Activated CD4-positive, alpha-beta T cell treated with anti-CD3 and anti-CD28 coated beads, Interleukin-2, Interleukin-4, amounts not matched to agents 100 ng/mL and 50 ng/mL, durations not matched to agents 16 hours and 8 hours (primary cell): ENCODE measurements around the gene PSMG4.

Source experiments
- DNase-seq: peaks from one replicate; pipeline ENCODE4 v3.0.0-alpha.2; 2020; ENCODE audit warnings: low spot score

The PSMG4 gene

DNA sequence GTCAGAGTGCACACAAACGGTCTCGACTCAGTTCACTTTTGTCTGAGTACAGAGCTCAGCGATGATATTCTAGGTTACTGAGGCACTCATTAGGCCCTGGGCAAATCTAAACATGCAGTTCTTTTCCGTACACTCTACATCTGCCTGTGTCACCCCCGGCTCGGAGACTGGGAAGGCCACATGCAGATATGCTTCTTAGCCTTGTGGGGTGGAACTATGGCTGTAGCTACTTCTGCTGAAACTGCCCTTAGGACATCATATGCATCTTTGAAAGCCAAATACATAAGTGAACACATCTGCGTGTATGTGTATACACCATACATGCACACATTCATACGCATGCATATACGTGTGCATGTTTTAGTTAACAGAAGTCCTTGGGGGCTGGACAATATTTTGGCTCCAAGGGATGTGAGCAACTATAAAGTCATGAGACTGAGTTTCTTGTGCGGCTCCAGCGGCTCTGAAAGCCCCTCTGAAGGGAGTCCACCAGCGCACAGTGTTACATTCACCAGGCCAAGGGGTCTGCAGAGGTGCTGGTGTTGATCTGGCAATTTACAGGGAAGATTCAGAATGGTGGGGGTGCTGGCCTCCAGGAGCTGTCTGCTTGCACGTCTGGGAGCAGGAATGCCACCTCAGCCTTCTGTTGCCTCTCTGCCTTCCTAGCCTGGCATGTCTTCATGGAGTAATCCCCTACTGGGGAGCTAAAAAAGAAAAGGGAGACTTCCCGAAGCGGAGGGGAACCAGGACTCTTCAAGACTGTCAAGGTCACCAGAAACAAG, 31.6 kb downstream of the PSMG4 start:
- DNase-seq: no peak

DNA sequence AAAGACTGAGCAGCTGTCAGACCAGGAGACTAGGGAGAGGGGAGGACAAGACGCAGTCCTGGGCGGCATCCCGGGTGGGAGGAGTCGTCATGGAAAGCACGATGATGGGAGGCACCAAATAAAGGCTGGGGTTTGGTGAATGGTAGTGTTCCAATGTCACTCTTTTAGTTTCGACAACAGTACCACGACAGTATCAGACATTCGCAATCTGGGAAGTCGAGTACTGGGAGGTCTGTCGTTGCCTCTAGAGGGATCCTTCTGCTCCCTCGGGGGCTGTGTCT, 32.1 kb downstream of the PSMG4 start:
- DNase-seq: no peak

- no peak for DNase-seq
Measured at GRCh38 chr6:3291346-3291745, 32.6 kb downstream of the PSMG4 start.

DNA sequence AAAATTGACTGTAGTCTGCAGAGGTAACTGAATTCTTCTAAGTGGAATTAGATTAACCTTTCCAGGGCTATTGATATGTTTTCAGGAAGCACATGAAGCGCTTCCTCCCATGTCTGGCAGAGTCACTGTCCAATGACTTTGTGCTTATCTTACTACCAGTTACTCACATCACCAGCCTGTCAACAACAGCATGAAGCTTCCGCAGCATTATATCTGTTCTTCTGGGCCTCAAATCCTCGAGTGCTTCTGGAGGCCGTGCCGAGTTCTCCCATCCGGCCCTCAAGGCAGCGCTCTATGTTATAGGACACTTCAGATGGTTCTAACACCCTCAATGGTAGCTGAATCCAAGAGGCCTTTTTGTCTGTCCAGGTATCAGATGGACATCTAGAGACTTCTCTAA, 33.2 kb downstream of the PSMG4 start:
- DNase-seq: no peak

GRCh38 chr6:3292431-3293197, 33.9 kb downstream of the PSMG4 start:
- no peak for DNase-seq

DNA sequence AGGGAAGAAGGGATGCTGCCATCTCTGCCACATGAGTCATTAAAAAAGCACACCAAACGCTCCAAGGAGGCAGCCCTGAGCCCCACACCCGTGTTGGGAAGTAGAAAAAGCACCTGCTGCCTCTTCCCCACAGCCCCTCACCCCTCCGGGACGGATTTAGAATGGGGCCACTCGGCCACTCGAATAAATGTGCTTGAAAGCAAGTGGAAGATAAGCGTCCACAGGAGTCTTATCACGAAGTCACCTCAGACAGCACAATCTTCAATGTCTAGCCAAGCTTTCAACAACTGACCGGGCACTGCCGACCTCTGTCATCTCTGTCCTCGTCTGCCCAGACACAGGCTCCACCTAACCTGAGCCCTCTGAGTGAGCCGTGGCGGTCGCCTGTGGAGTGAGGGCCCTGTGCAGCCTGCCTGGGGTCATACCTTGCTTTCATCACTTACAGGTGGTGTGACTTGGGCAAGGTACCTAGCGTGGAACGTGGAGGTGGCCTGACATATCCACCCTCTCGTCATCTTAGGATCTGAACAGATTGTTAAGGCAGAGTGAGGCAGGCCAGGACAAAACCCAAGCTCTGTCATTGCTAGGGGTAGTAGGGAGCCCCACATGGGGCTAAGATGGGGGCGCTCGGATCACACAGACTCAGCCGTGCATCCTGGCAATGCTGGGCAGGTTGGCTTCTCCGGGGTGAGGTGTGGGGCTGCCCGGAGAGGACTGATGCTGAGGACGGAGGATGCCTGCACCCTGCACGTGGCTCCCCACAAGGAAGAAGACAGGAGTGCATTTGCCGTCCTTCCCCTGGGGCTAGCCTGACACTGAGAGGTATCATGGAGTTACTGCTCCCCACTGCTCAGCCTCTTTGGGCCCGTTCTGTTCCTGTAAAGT, 34.8 kb downstream of the PSMG4 start:
- DNase-seq: no peak

GRCh38 chr6:3294396-3294795, 35.6 kb downstream of the PSMG4 start:
- DNase-seq: no peak

DNA sequence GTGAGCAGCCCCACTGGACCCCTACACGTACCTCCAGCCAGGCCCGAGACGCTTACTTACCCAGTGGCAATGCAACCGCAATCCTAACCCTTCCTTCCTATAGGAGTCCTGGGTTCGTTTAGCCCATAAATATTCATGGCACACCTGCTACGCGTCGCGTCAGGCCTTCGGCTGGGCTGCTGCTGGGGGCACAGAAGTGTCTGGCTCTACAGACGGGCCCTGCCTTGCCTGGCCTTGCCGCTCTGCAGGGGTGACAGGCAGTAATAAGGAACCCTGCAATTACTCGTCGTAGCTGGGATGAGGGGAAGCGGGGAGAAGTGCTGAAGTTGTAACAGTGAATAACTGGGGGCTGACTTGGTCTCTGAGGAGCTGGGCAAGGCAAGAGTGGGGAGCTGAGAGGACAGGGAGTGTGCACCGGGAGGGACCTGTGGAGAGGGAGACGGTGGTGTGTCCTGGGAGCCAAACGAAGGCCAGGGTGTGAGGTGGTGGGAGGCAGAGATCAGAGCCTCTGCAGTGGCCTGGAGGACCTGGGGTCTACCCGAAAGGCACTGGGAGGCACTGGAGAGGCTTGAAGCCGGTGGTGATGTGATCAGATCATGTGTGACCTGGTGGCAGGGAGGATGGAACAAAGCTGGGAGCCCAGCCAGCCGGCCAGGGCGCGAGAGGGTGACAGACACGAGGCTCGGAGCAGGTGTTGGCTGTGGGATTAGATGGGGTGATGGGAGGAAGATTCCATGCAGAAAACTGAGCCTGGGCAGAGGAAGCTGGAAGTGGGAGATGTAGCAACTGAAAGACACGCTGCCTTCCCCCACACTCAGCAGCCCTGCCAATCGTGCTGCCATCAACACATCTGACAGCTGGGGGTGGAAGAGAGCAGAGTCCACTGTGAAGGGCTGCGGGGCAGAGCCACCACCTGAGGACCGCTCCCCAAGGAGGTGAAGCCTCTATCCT, 36.4 kb downstream of the PSMG4 start:
- no peak for DNase-seq

- no peak for DNase-seq
Measured at GRCh38 chr6:3296078-3296477, 37.3 kb downstream of the PSMG4 start.

- DNase-seq: no peak
Measured at GRCh38 chr6:3296537-3296936, 37.8 kb downstream of the PSMG4 start.

DNA sequence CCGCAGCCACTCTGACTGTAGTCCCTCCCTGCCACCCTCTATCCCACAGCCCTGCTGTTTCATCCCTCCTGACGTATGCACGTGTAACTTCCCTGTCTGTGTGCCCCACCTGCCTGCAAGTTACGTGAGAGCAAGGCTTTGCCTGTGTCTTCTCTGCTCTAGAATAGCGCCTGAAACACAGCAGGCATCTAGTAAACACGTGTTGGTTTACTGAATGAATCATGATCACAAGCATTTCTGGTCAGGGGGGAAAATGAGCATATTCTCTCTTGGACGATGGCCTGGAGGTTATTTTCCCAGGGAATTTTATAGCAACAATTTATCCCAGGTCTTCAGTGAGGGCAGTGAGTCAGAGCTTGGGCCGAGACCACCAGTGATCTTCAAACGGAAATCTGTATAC, 38.3 kb downstream of the PSMG4 start:
- no peak for DNase-seq

DNA sequence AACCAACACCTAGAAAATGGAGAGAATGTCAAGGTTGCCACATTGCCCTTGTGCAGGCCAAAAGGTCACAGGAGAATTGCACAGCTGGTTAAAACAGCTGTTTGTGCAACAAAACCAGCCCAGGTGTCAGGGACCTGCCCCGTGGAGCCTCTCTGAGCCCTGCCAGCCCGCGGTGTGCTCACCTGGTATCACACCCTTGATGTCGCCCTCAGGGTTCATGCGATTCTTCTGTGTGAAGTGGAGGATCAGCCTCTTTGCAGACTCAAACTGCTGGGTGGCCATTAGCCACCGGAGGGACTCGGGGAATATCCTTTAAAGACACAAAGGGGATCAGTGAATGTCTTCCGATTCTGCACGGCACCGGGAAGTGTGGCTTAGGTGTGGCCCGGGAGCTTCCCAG, 39.2 kb downstream of the PSMG4 start:
- no peak for DNase-seq

- DNase-seq: no peak
Measured at GRCh38 chr6:3299221-3299620, 40.5 kb downstream of the PSMG4 start.

DNA sequence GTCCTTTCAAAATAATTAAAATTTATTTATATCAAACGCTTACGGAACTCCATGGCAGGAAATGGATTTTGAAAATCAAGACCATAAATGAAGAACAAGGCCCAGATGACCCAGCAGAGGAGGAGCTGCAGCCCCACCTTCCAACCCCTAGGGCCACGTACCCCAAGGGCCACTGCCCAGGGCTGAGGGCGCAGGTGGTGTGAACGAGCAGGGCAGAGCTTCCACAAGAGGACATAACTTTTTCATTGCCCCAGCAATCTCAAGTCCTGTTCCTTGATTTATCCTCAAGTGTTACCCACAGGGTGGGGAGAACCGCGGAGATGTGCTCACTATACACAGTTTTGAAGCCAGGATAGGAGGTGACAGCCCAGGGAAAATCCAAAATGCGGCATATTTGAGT, 42.8 kb downstream of the PSMG4 start:
- no peak for DNase-seq

GRCh38 chr6:3303795-3304411, 45.2 kb downstream of the PSMG4 start:
- DNase-seq: no peak

- DNase-seq: no peak
Measured at GRCh38 chr6:3304500-3305215, 45.9 kb downstream of the PSMG4 start.

- DNase-seq: no peak
Measured at GRCh38 chr6:3305216-3305565, 46.4 kb downstream of the PSMG4 start.

- DNase-seq: no peak
Measured at GRCh38 chr6:3305831-3306230, 47.1 kb downstream of the PSMG4 start.

GRCh38 chr6:3306848-3307247, 48.1 kb downstream of the PSMG4 start:
- DNase-seq: no peak

DNA sequence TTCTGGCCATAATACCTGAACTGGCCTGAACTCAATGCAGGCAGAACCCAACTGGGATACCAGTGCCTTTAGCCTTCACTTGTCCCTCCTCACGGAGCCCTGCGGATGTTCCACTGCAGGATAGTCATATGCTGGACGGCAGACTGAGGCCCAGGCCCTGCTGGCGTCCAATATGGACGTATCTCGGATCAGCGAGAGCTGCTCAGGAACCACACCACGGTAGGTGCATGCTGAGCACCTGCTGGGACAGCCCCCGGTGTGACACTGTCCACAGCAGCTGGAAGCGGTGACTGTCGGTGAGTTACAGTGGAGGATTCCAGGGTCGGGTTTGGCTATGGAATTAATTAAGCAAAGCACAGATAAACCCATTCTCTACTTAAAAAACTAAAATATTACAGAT, 48.7 kb downstream of the PSMG4 start:
- DNase-seq: no peak

GRCh38 chr6:3308106-3308505, 49.4 kb downstream of the PSMG4 start:
- no peak for DNase-seq
